GM23338 (cell line): Measurements from ENCODE around the gene CASQ2. TPM values are rescaled to one million over a fixed set of nuclear protein-coding genes. Genes with fewer than 3 reads are reported as not detected.
A peak's percentile ranks its signal among the peaks of the same experiment; 100 is the strongest.

ENCODE experiments used
- ATAC-seq: fragments of 200-7000 bp; cut with Tn5 transposase; 3 replicates; pipeline ENCODE4 v1.9.1; 2020
- DNase-seq: peaks from one replicate; pipeline ENCODE4 v3.0.0-alpha.2; 2015; ENCODE audit warnings: low spot score
- H2AFZ ChIP-seq: fragments of 200-600 bp; sonication (generic); 2 replicates; pipeline ENCODE4 v1.8.0; 2016; ENCODE audit warnings: antibody characterized with exemption, mild to moderate bottlenecking, moderate library complexity
- H3F3A ChIP-seq: fragments of 200-600 bp; sonication (generic); replicated peaks from 2 replicates; pipeline ENCODE4 v1.8.0; 2017; ENCODE audit warnings: antibody characterized with exemption, mixed run types, low read depth
- H3K27ac ChIP-seq: fragments of 200-600 bp; sonication (generic); 2 replicates; pipeline ENCODE4 v1.6.1; 2016; ENCODE audit warnings: low read depth
- H3K27me3 ChIP-seq: fragments of 200-600 bp; sonication (generic); 2 replicates; pipeline ENCODE4 v1.8.0; 2016; ENCODE audit warnings: mild to moderate bottlenecking, mixed run types, moderate library complexity; ENCODE audit not compliant: insufficient read depth
- H3K36me3 ChIP-seq: fragments of 200-600 bp; sonication (generic); 2 replicates; pipeline ENCODE4 v1.8.0; 2016; ENCODE audit warnings: mild to moderate bottlenecking; ENCODE audit not compliant: insufficient read depth
- H3K4me1 ChIP-seq: fragments of 200-600 bp; sonication (generic); 2 replicates; pipeline ENCODE4 v1.8.0; 2016; ENCODE audit warnings: mild to moderate bottlenecking, moderate library complexity; ENCODE audit not compliant: insufficient read depth
- H3K4me2 ChIP-seq: fragments of 200-600 bp; sonication (generic); 2 replicates; pipeline ENCODE4 v1.7.1; 2017; ENCODE audit warnings: mixed run types
- H3K4me3 ChIP-seq: fragments of 200-600 bp; sonication (generic); 2 replicates; pipeline ENCODE4 v1.6.1; 2016; ENCODE audit warnings: mixed run types
- H3K79me2 ChIP-seq: fragments of 200-600 bp; sonication (generic); replicated peaks from 2 replicates; pipeline ENCODE4 v1.8.0; 2017; ENCODE audit warnings: mild to moderate bottlenecking; ENCODE audit not compliant: insufficient read depth
- H3K9me2 ChIP-seq: fragments of 200-600 bp; sonication (generic); 2 replicates; pipeline ENCODE4 v1.8.0; 2017; ENCODE audit not compliant: insufficient read depth
- H4K20me1 ChIP-seq: fragments of 200-600 bp; sonication (generic); replicated peaks from 2 replicates; pipeline ENCODE4 v1.8.0; 2017; ENCODE audit warnings: mild to moderate bottlenecking; ENCODE audit not compliant: insufficient read depth
- H3K27ac Mint-ChIP-seq: 2 replicates; pipeline ENCODE4 v1.8.0; 2020; ENCODE audit warnings: inconsistent platforms, mild to moderate bottlenecking, moderate library complexity, mixed read lengths
- H3K27me3 Mint-ChIP-seq: 3 replicates; pipeline ENCODE4 v1.8.0; 2022; ENCODE audit warnings: low read depth, mild to moderate bottlenecking, moderate library complexity, mixed read lengths, inconsistent platforms; ENCODE audit not compliant: insufficient read depth, poor library complexity
- H3K36me3 Mint-ChIP-seq: 3 replicates; pipeline ENCODE4 v1.8.0; 2021; ENCODE audit warnings: low read depth, mild to moderate bottlenecking, inconsistent platforms, moderate library complexity, mixed read lengths
- H3K4me1 Mint-ChIP-seq: 3 replicates; pipeline ENCODE4 v1.8.0; 2020; ENCODE audit warnings: mild to moderate bottlenecking, inconsistent platforms, mixed read lengths
- H3K4me3 Mint-ChIP-seq: 3 replicates; pipeline ENCODE4 v1.8.0; 2021; ENCODE audit warnings: moderate library complexity, mild to moderate bottlenecking, inconsistent platforms, mixed read lengths
- H3K9me3 Mint-ChIP-seq: 3 replicates; pipeline ENCODE4 v1.8.0; 2020; ENCODE audit warnings: moderate library complexity, mild to moderate bottlenecking, inconsistent platforms, mixed read lengths
- CREB1 ChIP-seq: fragments of 250-450 bp; sonication (Bioruptor Pico); IDR thresholded peaks from 2 replicates; pipeline ENCODE4 v1.5.0; 2020; ENCODE audit warnings: low read depth, mild to moderate bottlenecking, moderate library complexity
- EZH2 ChIP-seq: fragments of 200-600 bp; sonication (generic); IDR thresholded peaks from one replicate; pipeline ENCODE4 v1.8.0; 2017; ENCODE audit warnings: antibody characterized with exemption, mild to moderate bottlenecking, low read depth; ENCODE audit not compliant: unreplicated experiment
- EZH2phosphoT487 ChIP-seq: fragments of 200-600 bp; sonication (generic); IDR thresholded peaks from one replicate; pipeline ENCODE4 v1.8.1; 2018; ENCODE audit warnings: antibody characterized with exemption; ENCODE audit not compliant: unreplicated experiment
- JUNB ChIP-seq: IDR thresholded peaks from one replicate; pipeline ENCODE4 v1.6.1; 2016; ENCODE audit warnings: antibody characterized with exemption; ENCODE audit not compliant: unreplicated experiment
- NANOG ChIP-seq: IDR thresholded peaks from 2 replicates; pipeline ENCODE4 v1.6.1; 2016; ENCODE audit warnings: antibody characterized with exemption, borderline replicate concordance
- POLR2AphosphoS5 ChIP-seq: IDR thresholded peaks from 2 replicates; pipeline ENCODE4 v1.6.1; 2016; ENCODE audit warnings: antibody characterized with exemption, low read depth
- STAT1 ChIP-seq: IDR thresholded peaks from one replicate; pipeline ENCODE4 v1.6.1; 2016; ENCODE audit warnings: antibody characterized with exemption; ENCODE audit not compliant: unreplicated experiment
- ZNF114 ChIP-seq: fragments of 250-450 bp; sonication (Bioruptor Pico); IDR thresholded peaks from 2 replicates; pipeline ENCODE4 v1.5.0; 2020; ENCODE audit warnings: mild to moderate bottlenecking, moderate library complexity
- ZNF331 ChIP-seq: fragments of 250-450 bp; sonication (Bioruptor Pico); IDR thresholded peaks from 2 replicates; pipeline ENCODE4 v1.5.0; 2020; ENCODE audit warnings: low read depth, mild to moderate bottlenecking, moderate library complexity
- polyA plus RNA-seq: library from polyadenylated mRNA; unstranded; fragments of >200 nt; fragmentation: Nextera tagmentation; extraction: Ambion mirVana; gene quantifications from 2 replicates; pipeline ENCODE4 v1.2.1, GENCODE V29; 2016
- total RNA-seq: library from RNA; depleted of rRNA; stranded (reverse); fragments of >200 nt; shearing (Covaris generic); gene quantifications from 2 replicates; pipeline ENCODE4 v1.2.3, GENCODE V29; 2014
- TF ChIP-seq, protein P1 (sequence below): IDR thresholded peaks from 2 replicates; pipeline ENCODE4 v1.6.1; 2016; ENCODE audit warnings: antibody characterized with exemption
- TF ChIP-seq, protein P2 (sequence below), 2 experiments: fragments of 200-600 bp in 1 of 2; sonication (generic) in 1 of 2; conservative IDR thresholded peaks; 2 replicates each; pipeline versions ENCODE4 v1.5.1 to v1.6.1; 2016 to 2017; ENCODE audit warnings: antibody characterized with exemption in 2 of 2, low read depth in 2 of 2, mild to moderate bottlenecking in 2 of 2, moderate library complexity in 1 of 2
- TF ChIP-seq, protein P3 (sequence below): IDR thresholded peaks from one replicate; pipeline ENCODE4 v1.6.1; 2018; ENCODE audit warnings: antibody characterized with exemption; ENCODE audit not compliant: unreplicated experiment
- TF ChIP-seq, protein P4 (sequence below): fragments of 250-450 bp; sonication (Bioruptor Pico); IDR thresholded peaks from 2 replicates; pipeline ENCODE4 v1.5.0; 2020; ENCODE audit warnings: mild to moderate bottlenecking, moderate library complexity

The CASQ2 gene
- total and polyA plus RNA-seq, 2 experiments from 2014 or later = not detected

DNA sequence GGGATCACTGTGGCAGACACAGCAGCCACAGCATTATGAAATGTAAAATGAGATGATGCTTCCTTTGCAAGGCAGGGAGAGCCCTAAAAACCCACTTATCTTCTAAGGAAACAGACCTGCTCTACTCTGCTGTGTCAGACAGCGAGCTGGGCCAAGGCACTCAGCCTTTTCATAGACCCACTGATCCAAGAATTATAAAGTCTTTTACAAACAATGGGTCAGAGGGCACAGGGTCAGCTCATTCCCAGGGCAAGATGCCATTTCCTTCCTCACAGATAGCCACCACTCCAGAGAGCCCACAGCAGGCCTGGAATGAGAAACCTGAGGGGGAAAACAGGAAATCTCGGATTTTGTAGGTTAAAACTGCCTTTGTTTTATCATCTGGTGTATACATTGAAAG is 42.9 kb downstream of the CASQ2 start:
- TF ChIP-seq EZH2phosphoT487 = no peak
- no peak for TF ChIP-seq STAT1
- TF ChIP-seq CREB1 (CRISPR knock-in tag) = no peak
- no peak for TF ChIP-seq JUNB
- TF ChIP-seq, protein P1, sequence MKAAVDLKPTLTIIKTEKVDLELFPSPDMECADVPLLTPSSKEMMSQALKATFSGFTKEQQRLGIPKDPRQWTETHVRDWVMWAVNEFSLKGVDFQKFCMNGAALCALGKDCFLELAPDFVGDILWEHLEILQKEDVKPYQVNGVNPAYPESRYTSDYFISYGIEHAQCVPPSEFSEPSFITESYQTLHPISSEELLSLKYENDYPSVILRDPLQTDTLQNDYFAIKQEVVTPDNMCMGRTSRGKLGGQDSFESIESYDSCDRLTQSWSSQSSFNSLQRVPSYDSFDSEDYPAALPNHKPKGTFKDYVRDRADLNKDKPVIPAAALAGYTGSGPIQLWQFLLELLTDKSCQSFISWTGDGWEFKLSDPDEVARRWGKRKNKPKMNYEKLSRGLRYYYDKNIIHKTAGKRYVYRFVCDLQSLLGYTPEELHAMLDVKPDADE = no peak
- TF ChIP-seq, protein P2, sequence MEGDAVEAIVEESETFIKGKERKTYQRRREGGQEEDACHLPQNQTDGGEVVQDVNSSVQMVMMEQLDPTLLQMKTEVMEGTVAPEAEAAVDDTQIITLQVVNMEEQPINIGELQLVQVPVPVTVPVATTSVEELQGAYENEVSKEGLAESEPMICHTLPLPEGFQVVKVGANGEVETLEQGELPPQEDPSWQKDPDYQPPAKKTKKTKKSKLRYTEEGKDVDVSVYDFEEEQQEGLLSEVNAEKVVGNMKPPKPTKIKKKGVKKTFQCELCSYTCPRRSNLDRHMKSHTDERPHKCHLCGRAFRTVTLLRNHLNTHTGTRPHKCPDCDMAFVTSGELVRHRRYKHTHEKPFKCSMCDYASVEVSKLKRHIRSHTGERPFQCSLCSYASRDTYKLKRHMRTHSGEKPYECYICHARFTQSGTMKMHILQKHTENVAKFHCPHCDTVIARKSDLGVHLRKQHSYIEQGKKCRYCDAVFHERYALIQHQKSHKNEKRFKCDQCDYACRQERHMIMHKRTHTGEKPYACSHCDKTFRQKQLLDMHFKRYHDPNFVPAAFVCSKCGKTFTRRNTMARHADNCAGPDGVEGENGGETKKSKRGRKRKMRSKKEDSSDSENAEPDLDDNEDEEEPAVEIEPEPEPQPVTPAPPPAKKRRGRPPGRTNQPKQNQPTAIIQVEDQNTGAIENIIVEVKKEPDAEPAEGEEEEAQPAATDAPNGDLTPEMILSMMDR (conservative IDR thresholded peaks at IDR 0.05; ENCODE audit: low read depth in 2 of 2) = no peak
- TF ChIP-seq, protein P3, sequence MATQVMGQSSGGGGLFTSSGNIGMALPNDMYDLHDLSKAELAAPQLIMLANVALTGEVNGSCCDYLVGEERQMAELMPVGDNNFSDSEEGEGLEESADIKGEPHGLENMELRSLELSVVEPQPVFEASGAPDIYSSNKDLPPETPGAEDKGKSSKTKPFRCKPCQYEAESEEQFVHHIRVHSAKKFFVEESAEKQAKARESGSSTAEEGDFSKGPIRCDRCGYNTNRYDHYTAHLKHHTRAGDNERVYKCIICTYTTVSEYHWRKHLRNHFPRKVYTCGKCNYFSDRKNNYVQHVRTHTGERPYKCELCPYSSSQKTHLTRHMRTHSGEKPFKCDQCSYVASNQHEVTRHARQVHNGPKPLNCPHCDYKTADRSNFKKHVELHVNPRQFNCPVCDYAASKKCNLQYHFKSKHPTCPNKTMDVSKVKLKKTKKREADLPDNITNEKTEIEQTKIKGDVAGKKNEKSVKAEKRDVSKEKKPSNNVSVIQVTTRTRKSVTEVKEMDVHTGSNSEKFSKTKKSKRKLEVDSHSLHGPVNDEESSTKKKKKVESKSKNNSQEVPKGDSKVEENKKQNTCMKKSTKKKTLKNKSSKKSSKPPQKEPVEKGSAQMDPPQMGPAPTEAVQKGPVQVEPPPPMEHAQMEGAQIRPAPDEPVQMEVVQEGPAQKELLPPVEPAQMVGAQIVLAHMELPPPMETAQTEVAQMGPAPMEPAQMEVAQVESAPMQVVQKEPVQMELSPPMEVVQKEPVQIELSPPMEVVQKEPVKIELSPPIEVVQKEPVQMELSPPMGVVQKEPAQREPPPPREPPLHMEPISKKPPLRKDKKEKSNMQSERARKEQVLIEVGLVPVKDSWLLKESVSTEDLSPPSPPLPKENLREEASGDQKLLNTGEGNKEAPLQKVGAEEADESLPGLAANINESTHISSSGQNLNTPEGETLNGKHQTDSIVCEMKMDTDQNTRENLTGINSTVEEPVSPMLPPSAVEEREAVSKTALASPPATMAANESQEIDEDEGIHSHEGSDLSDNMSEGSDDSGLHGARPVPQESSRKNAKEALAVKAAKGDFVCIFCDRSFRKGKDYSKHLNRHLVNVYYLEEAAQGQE = no peak
- TF ChIP-seq POLR2AphosphoS5 = no peak
- TF ChIP-seq EZH2 = no peak
- TF ChIP-seq, protein P4, sequence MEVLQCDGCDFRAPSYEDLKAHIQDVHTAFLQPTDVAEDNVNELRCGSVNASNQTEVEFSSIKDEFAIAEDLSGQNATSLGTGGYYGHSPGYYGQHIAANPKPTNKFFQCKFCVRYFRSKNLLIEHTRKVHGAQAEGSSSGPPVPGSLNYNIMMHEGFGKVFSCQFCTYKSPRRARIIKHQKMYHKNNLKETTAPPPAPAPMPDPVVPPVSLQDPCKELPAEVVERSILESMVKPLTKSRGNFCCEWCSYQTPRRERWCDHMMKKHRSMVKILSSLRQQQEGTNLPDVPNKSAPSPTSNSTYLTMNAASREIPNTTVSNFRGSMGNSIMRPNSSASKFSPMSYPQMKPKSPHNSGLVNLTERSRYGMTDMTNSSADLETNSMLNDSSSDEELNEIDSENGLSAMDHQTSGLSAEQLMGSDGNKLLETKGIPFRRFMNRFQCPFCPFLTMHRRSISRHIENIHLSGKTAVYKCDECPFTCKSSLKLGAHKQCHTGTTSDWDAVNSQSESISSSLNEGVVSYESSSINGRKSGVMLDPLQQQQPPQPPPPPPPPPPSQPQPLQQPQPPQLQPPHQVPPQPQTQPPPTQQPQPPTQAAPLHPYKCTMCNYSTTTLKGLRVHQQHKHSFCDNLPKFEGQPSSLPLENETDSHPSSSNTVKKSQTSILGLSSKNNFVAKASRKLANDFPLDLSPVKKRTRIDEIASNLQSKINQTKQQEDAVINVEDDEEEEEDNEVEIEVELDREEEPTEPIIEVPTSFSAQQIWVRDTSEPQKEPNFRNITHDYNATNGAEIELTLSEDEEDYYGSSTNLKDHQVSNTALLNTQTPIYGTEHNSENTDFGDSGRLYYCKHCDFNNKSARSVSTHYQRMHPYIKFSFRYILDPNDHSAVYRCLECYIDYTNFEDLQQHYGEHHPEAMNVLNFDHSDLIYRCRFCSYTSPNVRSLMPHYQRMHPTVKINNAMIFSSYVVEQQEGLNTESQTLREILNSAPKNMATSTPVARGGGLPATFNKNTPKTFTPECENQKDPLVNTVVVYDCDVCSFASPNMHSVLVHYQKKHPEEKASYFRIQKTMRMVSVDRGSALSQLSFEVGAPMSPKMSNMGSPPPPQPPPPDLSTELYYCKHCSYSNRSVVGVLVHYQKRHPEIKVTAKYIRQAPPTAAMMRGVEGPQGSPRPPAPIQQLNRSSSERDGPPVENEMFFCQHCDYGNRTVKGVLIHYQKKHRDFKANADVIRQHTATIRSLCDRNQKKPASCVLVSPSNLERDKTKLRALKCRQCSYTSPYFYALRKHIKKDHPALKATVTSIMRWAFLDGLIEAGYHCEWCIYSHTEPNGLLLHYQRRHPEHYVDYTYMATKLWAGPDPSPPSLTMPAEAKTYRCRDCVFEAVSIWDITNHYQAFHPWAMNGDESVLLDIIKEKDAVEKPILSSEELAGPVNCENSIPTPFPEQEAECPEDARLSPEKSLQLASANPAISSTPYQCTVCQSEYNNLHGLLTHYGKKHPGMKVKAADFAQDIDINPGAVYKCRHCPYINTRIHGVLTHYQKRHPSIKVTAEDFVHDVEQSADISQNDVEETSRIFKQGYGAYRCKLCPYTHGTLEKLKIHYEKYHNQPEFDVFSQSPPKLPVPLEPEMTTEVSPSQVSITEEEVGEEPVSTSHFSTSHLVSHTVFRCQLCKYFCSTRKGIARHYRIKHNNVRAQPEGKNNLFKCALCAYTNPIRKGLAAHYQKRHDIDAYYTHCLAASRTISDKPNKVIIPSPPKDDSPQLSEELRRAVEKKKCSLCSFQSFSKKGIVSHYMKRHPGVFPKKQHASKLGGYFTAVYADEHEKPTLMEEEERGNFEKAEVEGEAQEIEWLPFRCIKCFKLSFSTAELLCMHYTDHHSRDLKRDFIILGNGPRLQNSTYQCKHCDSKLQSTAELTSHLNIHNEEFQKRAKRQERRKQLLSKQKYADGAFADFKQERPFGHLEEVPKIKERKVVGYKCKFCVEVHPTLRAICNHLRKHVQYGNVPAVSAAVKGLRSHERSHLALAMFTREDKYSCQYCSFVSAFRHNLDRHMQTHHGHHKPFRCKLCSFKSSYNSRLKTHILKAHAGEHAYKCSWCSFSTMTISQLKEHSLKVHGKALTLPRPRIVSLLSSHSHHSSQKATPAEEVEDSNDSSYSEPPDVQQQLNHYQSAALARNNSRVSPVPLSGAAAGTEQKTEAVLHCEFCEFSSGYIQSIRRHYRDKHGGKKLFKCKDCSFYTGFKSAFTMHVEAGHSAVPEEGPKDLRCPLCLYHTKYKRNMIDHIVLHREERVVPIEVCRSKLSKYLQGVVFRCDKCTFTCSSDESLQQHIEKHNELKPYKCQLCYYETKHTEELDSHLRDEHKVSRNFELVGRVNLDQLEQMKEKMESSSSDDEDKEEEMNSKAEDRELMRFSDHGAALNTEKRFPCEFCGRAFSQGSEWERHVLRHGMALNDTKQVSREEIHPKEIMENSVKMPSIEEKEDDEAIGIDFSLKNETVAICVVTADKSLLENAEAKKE = no peak
- TF ChIP-seq NANOG = no peak
- no peak for TF ChIP-seq ZNF331 (CRISPR knock-in tag)
- TF ChIP-seq ZNF114 (CRISPR knock-in tag) = no peak
- H3K79me2 ChIP-seq = no peaks in the 10 kb centered on the region
- Mint-ChIP-seq H3K36me3 (no peaks in the 10 kb centered on the region), H3K27ac (no peak overlapping the region), H3K4me3 (no peak overlapping the region), H3K27me3 (no peaks in the 10 kb centered on the region), H3K9me3 (no peaks in the 10 kb centered on the region), H3K4me1 (peaks cover 6% of the 10 kb centered on the region)
- no peaks in the 10 kb centered on the region for H3K36me3 ChIP-seq
- H2AFZ ChIP-seq = peak overlapping the region; percentile 72; the same call in 1 of the 2 replicates
- H3K4me3 ChIP-seq = no peak overlapping the region
- no peak for ATAC-seq
- no peaks in the 10 kb centered on the region for H3K27me3 ChIP-seq
- H3K4me2 ChIP-seq = no peak overlapping the region
- no peaks in the 10 kb centered on the region for H3K4me1 ChIP-seq
- no peak for DNase-seq
- no peaks in the 10 kb centered on the region for H3F3A ChIP-seq
- no peaks in the 10 kb centered on the region for H4K20me1 ChIP-seq
- H3K9me2 ChIP-seq = no peaks in the 10 kb centered on the region
- H3K27ac ChIP-seq = no peak overlapping the region
